Ammon's horn (tissue), 1 donor: ENCODE data around the gene DENND1A.
"Not testable (repeated sequence)": the region's sequence is repeated elsewhere in the genome, so short reads cannot be mapped to it uniquely, and the experiment has no call there.

Experiments
- DNase-seq: peaks from one replicate; pipeline ENCODE4 v3.0.0-alpha.2; 2016; ENCODE audit warnings: low spot score

DENND1A gene, protein sequence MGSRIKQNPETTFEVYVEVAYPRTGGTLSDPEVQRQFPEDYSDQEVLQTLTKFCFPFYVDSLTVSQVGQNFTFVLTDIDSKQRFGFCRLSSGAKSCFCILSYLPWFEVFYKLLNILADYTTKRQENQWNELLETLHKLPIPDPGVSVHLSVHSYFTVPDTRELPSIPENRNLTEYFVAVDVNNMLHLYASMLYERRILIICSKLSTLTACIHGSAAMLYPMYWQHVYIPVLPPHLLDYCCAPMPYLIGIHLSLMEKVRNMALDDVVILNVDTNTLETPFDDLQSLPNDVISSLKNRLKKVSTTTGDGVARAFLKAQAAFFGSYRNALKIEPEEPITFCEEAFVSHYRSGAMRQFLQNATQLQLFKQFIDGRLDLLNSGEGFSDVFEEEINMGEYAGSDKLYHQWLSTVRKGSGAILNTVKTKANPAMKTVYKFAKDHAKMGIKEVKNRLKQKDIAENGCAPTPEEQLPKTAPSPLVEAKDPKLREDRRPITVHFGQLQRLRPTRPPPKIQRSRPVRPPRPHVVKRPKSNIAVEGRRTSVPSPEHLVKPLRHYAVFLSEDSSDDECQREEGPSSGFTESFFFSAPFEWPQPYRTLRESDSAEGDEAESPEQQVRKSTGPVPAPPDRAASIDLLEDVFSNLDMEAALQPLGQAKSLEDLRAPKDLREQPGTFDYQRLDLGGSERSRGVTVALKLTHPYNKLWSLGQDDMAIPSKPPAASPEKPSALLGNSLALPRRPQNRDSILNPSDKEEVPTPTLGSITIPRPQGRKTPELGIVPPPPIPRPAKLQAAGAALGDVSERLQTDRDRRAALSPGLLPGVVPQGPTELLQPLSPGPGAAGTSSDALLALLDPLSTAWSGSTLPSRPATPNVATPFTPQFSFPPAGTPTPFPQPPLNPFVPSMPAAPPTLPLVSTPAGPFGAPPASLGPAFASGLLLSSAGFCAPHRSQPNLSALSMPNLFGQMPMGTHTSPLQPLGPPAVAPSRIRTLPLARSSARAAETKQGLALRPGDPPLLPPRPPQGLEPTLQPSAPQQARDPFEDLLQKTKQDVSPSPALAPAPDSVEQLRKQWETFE

DNA sequence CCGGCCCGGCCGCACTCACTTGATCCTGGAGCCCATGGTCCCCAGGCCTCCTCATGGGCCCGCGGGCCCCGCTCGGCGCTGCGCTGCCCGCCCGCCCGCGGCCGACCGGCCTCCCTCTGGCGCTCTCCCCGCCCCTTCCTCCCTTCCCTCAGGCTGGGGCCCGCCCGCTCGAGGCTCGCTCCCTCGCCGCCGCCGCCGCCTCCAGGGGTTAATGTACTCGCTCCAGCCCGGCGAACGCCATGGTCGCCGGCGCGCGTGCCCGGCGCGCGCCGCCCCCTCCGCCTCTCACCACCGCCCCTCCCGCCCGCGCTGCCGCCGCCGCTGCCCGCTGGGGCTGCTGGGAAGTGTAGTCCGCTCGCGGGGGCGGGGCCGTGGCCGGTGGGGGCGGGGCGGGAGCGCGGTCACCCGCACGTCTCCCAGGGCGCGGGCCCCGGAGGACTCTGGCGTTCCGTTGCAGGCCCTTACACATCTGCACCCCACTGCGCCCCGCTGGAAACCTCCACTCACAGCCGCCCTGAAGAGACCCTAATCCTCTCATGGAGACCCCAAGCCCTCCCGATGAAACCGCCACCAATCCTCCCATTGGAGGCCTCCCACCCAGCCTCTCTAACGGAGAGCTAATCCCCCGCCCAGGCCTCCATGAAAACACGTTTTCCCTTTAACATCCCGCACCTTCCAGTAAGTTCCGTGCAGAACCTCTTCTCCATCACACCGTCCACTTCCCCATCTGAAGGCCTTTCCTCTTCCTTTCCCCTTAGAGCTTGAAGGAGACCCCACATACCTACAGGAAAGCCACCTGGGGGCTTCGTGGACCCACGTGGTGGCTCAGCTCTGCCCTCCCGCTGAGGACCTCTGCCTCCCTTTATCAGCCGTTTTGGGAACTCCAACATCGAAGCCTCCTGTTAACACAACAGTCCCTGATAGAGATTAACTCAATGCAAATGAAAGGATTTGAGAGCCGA is at the start of gene DENND1A:
DENND1A (minus strand) TSS at position 257 of the 962 bp plus-strand sequence; CDS start at position 36, 221 bp downstream.
- DNase-seq: peak; percentile 86

DNA sequence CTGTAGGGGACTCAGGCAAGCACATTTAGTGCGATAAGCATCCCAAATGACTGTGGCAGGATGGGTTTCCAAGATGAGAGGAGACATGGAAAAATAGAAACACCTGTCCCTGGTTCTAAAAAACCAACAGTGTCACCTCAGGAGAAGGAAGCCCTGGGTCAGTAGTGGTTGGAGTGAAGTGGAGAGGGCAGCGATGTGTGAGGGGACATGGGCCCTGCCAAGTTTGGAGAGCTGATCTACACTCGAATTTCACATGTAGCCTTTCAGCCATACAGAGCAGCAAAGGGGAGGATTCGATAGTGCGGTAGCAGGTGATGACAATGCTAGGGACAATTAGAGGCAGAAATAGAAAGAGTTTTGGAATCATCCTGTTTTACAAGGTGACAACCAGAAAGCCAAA is 49.1 kb upstream of the DENND1A start:
- no peak for DNase-seq

DNA sequence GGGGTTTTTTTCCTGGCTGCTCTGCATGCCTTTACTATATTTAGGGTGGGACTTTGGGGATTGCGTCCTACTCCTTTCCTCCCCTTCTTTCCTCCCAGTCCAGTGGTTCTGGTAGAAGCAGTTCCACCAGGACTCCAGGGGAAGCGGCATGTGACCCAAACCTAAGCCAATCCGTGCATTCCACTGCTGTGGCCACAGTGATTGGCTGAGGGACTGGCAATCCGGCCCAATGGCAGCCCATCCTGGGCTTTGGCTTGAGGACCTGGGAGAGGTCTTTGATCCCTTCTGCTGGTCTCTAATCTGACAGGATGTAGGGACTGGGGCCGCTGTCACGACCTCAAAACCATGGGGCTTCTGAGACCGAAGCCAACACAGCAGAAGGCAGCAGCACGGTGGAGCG is 46.7 kb upstream of the DENND1A start:
- DNase-seq: not testable (repeated sequence)

DNA sequence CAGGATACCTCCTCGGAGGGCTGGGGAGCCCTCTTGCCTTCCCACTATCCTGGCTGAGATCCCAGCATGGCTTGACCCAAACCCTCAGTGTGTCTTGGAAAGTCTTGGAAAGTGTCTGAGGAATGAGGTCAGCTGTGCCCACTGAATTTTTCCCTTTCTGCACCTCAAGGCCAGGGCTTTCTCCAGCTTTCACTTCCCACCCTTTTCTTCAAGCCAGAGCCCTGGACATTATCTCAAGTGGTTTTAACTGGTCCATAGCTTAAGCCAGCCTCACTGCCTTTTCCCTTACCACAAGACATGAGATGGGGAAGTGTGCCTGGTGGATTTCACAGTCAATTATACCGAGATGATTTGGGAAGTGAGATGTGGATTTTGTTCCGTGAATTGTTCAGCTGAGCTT is 45.9 kb upstream of the DENND1A start:
- no peak for DNase-seq

DNA sequence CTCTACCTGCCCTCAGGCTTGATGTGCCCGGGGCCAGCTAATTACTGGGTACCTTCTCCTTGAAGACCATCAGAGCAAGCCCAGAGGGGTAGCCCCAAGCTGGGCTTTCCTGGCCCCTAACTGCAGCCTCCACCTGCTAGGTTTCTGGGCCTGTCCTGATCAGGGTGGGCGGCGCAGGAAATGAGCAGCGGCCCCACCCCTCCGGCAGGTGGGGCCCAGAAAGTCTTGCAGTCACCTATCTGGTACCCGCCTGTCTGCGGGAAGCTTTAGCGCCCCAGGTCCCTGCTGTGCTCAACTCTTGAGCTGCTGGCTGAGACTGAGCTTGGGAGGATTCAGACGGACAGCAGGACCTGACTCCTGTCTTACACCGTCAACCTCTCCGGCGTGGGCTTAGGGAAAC is 44.5 kb upstream of the DENND1A start:
- DNase-seq: no peak

DNA sequence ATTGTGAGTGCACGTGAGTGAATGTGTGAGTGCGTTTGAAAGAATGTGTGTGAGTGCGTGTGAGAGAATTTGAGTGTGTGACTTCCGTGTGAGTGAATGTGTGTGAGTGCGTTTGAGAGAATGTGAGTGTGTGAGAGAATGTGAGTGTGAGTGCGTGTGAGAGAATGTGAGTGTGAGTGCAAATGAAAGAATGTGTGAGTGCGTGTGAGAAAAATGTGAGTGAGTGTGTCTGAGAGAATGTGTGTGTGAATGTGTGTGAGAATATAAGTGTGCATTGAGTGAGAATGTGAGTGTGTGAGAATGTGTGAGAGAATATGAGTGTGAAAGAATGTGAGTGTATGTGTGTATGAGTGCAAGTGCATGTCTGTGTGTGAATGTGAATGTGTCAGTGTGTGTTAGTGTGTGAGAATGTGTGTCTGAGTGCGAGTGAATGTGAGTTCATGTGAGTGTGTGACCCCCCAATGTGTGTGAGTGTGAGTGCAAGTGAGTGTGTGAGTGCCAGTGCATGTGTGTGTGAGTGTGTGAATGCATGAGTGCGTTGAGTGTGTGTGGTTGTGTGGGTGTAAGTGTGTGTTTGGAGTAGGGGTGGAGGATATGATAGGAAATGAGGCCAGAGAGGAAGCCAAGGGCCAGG is 43.8 kb upstream of the DENND1A start:
- no peak for DNase-seq

DNA sequence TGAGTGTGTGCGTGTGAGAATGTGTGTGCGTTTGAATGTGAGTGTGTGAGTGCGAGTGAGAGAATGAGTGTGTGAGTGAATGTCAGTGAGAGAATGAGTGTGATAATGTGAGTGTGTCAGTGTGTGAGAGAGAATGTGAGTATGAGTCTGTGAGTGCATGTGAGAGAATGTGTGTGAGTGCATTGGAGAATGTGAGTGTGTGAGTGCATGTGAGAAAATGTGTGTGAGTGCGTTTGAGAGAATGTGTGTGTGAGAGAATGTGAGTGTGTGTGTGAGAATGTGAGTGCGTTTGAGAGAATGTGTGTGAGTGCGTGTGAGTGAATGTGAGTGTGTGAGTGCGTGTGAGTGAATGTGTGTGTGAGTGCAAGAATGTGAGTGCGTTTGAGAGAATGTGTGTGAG is 42.7 kb upstream of the DENND1A start:
- no peak for DNase-seq

DNA sequence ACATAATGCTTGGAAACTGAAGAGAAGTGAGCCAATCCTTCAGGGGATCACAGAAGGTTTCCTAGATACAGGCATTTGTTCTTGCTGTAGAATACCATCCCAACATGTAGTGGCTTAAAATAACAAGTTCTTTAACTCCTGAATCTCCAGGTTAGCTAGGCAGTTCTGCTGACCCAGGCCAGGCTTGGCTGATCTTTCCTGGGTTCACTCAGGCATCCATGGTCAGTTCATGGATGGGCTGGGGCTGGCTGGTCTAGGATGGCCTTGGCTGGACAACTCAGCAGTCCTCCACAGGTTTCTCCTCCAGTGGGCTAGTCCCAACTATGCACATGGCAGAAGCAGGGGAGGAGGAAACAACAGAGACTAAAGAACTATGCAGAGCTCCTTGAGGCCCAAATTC is 37.4 kb upstream of the DENND1A start:
- DNase-seq: no peak

DNA sequence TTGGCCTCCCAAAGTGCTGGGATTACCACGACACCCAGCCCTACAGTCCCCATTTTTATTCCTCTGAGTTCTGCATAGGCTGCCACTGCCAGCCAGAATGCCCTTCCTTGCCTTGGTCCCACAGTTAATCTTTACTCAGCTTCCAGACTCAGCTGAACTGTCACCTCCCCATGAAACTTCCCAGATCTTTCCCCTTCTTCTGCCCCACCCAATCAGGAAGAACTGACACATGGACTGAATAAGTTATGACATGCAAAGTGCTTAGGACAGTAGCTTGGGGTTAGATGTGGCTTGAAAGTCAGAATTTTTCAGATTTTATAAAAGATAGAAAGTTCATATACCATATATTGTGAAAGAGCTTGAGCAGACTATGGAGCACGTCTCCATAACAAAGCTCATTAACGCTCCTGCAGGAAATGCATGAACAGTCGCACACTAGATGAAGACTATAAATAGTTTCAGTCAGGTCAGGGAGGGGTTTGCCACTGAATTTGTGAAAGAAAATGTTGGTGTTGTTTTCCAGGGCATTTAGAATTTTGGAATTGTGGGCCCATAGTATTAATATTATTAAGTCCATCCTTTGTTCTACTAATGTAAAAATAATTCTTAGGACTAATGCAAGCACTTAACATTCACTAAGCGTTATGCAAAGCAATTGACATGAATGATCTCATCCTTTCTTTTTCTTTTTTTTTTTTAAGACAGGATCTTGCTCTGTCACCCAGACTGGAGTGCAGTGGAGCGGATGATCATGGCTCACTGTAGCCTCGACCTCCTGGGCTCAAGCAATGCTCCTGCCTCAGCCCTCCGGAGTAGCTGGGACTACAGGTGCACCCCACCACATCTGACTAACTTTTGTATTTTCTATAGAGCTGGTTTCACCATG is 36.1 kb upstream of the DENND1A start:
- no peak for DNase-seq

DNA sequence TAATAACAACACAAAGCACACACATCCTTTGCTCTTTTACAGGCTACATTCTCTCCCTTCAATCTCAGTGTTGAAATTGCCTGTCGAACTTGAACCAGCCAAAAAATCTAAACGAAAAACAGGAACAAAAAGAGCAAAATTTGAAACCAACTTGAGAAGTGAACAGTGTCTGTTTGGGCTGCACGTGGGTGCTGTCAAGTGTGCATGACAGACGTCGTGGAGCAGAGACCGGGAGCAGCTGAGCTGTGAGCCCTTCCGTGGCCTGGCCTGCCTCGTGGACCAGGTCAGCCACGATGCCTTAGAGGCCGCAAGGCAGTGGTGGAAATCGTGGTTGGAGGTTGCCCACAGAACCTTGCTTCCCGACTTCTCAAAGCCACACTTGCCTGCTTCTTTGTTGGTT is 34.8 kb upstream of the DENND1A start:
- DNase-seq: no peak

DNA sequence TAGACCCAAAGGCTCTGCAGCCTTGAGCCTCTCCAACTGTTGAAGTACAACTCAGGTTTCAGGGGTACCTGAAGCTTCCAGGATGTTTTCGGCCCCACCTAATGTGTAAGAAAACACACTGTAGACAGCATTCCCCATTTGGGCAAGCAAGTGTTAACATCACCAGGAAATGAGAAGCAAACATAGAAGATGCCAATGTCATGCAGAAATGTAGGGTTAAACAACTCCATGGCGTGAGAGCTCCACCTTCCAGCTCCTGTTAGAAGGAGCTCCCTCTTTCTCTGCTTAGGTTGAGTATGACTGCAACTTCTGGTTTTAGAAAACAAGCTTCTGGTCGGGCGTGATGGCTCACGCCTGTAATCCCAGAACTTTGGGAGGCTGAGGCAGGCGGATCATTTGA is 31.0 kb upstream of the DENND1A start:
- DNase-seq: no peak

DNA sequence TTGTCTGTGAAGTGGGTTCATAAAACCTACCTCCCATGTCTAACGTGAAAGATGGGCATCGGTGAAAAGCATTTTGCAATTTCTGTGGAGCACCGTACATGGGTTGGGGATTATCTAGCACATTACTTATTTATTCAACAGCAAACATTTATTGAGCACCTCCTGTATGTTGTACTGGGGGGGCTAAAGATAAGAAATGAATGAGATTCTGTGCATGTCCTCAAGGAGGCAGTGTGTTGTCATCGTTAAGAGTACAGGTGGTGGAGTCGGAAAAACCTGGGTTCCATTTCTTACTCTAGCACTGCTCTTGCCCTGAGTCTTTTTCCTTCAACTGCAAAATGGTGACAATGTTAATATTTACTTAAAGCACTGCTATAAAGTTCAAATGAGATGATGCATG is 30.4 kb upstream of the DENND1A start:
- DNase-seq: no peak

DNA sequence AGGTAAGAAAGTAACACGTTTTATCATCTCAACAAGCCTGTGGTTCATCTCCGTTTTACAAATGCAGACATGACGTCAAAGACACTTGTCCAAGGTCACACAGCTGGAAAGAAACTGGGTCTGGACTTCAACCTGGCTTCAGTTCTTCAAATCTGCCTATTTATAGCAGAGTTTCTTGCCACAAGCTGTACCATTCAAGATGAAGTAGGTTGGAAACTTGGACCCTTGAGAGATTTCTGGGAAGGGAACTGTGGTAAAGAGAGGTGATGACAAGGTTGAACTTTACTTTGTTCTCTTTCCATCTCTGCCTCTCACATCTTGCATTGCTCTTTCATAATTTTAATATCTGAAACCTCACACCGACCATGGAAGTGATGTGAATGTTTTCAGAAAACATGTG is 29.9 kb upstream of the DENND1A start:
- no peak for DNase-seq

DNA sequence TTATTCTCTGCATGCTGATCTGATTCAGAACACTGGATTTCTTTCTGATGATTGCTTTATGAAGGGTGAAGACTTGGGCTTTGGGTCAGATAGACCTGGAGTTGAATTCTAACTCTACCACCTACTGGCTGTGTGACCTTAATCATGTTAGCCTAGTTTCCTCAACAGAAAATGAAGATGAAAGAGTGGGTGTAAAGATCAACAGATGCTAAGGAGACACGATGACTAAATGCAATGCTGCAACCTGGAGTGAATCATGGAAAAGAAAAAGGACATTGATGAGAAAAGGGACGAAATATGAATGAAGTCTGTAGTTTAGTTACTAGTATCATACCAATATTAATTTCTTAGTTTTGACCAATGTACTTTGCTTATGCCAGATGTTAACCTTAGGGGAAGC is 27.8 kb upstream of the DENND1A start:
- DNase-seq: no peak

DNA sequence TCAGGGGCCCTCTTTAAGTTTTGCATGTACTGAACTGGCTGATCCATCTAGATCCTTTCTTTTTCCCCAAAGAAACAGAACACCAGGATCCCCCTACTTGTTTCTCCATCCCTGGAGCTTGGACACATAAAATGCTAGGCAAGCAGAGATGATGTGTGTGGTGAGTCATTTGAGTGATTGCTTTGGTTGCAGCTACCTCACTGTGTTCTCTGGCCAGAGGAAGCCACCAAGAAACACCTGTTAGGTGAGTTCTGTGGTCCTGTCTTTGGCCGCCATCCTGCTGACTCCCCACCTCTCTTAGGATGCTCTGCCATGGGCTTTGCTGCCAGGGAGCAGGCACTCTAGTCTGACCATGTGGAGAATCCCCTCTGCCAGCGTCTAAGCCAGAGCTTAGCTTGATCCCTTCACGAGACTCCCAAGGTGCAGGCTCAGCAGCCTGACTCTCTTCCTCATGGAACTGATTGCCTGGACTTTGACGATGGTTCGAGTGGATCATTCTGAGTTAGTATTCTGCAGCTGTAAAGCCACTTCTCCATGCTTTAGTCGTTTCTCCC is 27.3 kb upstream of the DENND1A start:
- DNase-seq: no peak

DNA sequence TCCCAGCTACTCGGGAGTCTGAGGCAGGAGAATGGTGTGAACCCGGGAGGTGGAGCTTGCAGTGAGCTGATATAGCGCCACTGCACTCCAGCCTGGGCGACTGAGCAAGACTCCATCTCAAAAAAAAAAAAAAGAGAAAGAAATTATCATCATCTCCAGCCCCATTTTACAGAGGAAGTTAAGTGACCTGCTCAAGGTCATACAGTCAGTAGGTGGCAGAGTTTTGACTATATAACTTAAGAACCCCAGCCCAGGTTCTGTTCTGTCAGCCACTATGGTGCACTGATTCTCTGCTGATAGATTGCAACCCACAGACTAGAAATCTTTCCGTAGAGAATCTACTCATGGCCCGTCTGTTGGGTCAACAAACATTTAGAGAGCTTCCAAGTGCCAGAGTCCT is 25.7 kb upstream of the DENND1A start:
- DNase-seq: no peak

DNA sequence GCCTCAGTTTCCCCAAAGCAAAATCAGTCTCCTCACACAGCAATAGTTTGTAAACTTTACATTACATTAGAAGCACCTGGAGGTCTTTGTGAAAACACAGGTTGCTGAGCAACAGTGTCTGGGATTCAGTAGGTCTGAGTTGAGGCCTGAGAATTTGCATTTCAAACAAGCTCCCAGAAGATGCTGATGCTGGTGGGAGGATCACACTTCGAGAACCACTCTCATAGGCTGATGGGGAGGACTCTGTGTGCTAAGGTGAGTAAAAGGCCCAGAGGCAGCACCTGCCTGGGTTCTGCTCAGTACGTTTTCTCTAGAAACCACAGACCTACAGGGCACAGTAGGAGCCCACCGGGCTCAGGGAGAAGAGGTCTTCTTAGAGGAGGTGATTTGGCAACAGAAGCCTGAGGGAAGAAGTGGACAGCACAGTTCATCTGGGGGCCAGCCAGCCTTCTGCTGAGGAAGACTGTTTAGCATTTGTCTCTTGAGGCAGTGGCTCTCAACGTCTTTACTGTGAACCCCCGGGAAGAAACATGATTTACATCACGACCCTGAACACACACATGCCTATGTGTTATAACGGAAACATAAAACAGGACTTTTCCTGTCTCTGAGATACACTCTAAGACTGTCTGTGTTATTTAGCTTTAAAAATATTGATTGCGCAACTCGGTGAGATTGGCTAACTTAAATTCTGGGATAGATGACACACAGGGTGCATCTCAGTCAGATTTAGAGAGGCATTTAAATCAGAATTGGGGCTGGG is 24.8 kb upstream of the DENND1A start:
- no peak for DNase-seq

DNA sequence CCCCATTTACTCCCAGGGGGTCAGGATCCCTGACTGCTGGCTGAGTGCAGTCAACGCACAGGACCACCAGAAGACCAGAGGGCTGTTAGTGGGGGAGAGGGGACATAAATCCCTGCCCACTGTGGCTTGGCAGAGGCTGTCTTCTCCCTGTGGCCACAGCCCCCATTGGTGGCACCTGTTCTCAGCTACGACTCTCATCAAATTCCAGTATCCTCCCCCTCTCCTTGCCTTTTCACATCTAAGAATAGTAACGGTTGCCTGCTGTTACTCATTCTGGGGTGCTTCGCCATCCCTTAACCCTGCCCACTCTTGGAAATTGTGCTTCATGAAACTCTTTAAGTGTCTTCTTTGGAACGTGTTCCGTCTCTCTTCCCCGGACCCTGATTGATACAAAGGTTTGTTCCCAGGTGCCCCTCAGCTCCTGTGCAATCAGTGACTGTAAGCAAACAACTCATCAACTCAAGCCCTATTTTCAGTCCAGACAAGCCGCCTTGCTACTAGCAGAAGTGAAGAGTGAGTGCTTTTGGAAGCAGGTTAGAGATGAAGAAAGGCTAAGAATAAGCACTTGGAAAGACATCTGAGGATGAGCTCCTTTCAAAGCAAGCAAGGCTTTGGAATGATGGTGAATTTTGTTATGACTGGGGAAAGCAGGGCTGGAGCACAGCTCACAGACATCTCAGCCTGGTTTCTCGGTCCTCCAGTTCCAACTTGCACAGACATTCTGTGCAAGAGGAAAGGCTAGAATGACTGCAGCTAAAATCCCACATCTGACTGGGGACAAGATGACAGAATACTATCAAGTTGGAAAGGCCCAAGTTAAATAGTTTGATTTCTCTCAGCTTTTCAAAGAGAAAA is 22.9 kb upstream of the DENND1A start:
- no peak for DNase-seq
